HepG2 (cell line): ENCODE measurements around the gene COG1. TPM values are rescaled to one million over a fixed set of nuclear protein-coding genes. Genes with fewer than 3 reads are reported as not detected.

Source experiments
- JUNB ChIP-seq: sonication (generic); formaldehyde crosslinking; IDR thresholded peaks from 2 replicates; pipeline ENCODE4 v1.8.0; 2022; ENCODE audit warnings: missing genetic modification reagents, mild to moderate bottlenecking, borderline replicate concordance
- KDM2A ChIP-seq: sonication (generic); formaldehyde crosslinking; IDR thresholded peaks from 2 replicates; pipeline ENCODE4 v1.4.0; 2020; ENCODE audit warnings: low read depth, missing genetic modification reagents, borderline replicate concordance
- RAD51 ChIP-seq: fragments of 450-650 bp; IDR thresholded peaks from 2 replicates; pipeline ENCODE4 v1.6.1; 2016; ENCODE audit warnings: borderline replicate concordance
- RXRB ChIP-seq: IDR thresholded peaks from 2 replicates; pipeline ENCODE4 v1.6.1; 2016; ENCODE audit warnings: borderline replicate concordance, missing genetic modification reagents, missing compliant biosample characterization
- SRF ChIP-seq: IDR thresholded peaks from 2 replicates; pipeline ENCODE4 v1.6.1; 2011; ENCODE audit warnings: mild to moderate bottlenecking, low read depth, low read length, moderate library complexity
- TAF15 ChIP-seq: fragments of 200-400 bp; formaldehyde crosslinking; IDR thresholded peaks from one replicate; pipeline ENCODE4 v1.6.1; 2018; ENCODE audit warnings: mild to moderate bottlenecking, low read depth, low read length; ENCODE audit not compliant: poor library complexity, severe bottlenecking
- TEAD2 ChIP-seq: sonication (generic); formaldehyde crosslinking; IDR thresholded peaks from 2 replicates; pipeline ENCODE4 v1.9.0; 2021; ENCODE audit warnings: missing genetic modification reagents
- ZNF850 ChIP-seq: sonication (generic); formaldehyde crosslinking; conservative IDR thresholded peaks from 2 replicates; pipeline ENCODE4 v1.9.0; 2021; ENCODE audit warnings: mild to moderate bottlenecking, missing genetic modification reagents
- polyA plus RNA-seq, 8 experiments: library from polyadenylated mRNA; depleted of rRNA in 3 of 8; stranded (reverse) in 7 of 8; unstranded in 1 of 8; fragments of >200 nt; fragmentation: Illumina TruSeq in 4 of 8; extraction: Trizol in 4 of 8; gene quantifications; 2 replicates each; pipeline versions ENCODE4 v1.2.1 to v1.2.3, GENCODE V29; 2011 to 2016; ENCODE audit warnings: low read depth in 4 of 8, missing spikeins in 1 of 8, mixed read lengths in 1 of 8; ENCODE audit not compliant: insufficient read depth in 1 of 8
- total RNA-seq, 5 experiments: library from RNA; depleted of rRNA; stranded (reverse); fragments of >200 nt; fragmentation: Illumina TruSeq; extraction: Trizol; gene quantifications; 2 replicates each; pipeline ENCODE4 v1.2.3, GENCODE V29; 2016; ENCODE audit warnings: low read depth in 1 of 5
- TF ChIP-seq, protein P1 (sequence below): sonication (generic); formaldehyde crosslinking; IDR thresholded peaks from 2 replicates; pipeline ENCODE4 v1.8.0; 2022; ENCODE audit warnings: mild to moderate bottlenecking, missing genetic modification reagents; ENCODE audit not compliant: insufficient replicate concordance
- TF ChIP-seq, protein P2 (sequence below): sonication (generic); formaldehyde crosslinking; IDR thresholded peaks from 2 replicates; pipeline ENCODE4 v1.4.0; 2020; ENCODE audit warnings: missing genetic modification reagents
- TF ChIP-seq, protein P3 (sequence below): sonication (generic); formaldehyde crosslinking; IDR thresholded peaks from 2 replicates; pipeline ENCODE4 v1.4.0; 2020; ENCODE audit warnings: mild to moderate bottlenecking, low read depth, missing genetic modification reagents
- TF ChIP-seq, protein P4 (sequence below): sonication (generic); formaldehyde crosslinking; IDR thresholded peaks from 2 replicates; pipeline ENCODE4 v1.5.1; 2020; ENCODE audit warnings: mild to moderate bottlenecking, missing genetic modification reagents
- TF ChIP-seq, protein P5 (sequence below): IDR thresholded peaks from 2 replicates; pipeline ENCODE4 v1.4.0; 2020; ENCODE audit warnings: mild to moderate bottlenecking, missing genetic modification reagents
- TF ChIP-seq, protein P6 (sequence below): sonication (generic); formaldehyde crosslinking; IDR thresholded peaks from 2 replicates; pipeline ENCODE4 v1.4.0; 2020; ENCODE audit warnings: missing genetic modification reagents

COG1 gene
- total and polyA plus RNA-seq, 2 of the 13 experiments (the other 11 are each of a cell fraction or from before 2014, with no cell fraction given) = 36.6 to 39.7 TPM

DNA sequence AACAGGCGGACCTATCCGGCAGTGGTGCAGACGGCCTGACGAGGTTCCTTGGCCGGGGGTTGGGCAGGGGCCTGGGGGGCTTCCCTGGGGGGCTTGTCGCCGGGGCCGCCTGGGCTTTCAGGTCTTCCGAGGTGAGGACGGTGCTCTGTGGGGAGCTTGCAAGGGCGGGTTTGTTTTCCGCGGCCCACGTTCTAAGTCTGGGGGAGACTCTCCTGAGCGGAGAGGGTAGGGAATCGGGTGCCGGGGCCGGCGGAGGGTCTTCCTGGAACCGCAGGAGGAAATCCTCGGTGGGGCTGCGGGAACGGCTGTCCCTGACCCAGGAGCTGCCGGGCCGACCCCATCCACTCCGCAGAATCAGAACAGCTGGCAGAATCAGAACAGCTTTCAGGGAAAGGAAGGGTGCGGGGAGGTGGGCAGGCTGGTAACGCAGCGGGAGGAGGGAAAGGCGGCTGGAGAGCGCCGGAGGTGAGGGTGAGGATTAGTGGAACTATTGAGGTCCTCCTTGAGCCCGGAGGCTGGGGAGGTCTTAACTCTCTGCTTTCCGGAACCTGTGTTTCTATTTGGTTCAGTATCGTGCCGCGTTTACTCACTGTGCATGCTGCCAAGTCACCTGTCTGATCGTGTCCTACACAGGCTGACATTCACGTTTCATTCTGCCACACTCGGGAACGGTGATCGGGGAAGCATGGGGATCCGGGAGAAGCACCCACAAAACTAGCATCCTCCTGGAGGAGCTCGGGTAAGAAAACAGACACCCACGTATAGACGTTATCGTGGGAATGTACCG is 39.9 kb downstream of the COG1 start (continued):
- TF ChIP-seq, protein P1, sequence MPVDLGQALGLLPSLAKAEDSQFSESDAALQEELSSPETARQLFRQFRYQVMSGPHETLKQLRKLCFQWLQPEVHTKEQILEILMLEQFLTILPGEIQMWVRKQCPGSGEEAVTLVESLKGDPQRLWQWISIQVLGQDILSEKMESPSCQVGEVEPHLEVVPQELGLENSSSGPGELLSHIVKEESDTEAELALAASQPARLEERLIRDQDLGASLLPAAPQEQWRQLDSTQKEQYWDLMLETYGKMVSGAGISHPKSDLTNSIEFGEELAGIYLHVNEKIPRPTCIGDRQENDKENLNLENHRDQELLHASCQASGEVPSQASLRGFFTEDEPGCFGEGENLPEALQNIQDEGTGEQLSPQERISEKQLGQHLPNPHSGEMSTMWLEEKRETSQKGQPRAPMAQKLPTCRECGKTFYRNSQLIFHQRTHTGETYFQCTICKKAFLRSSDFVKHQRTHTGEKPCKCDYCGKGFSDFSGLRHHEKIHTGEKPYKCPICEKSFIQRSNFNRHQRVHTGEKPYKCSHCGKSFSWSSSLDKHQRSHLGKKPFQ (CRISPR knock-in tag) = no peak
- TF ChIP-seq KDM2A (CRISPR knock-in tag) (peak; percentile 69), RAD51 (no peak), SRF (no peak), RXRB (CRISPR knock-in tag) (no peak), JUNB (no peak), TEAD2 (CRISPR knock-in tag) (no peak), ZNF850 (CRISPR knock-in tag) (no peak), TAF15 (no peak)
- TF ChIP-seq, protein P2, sequence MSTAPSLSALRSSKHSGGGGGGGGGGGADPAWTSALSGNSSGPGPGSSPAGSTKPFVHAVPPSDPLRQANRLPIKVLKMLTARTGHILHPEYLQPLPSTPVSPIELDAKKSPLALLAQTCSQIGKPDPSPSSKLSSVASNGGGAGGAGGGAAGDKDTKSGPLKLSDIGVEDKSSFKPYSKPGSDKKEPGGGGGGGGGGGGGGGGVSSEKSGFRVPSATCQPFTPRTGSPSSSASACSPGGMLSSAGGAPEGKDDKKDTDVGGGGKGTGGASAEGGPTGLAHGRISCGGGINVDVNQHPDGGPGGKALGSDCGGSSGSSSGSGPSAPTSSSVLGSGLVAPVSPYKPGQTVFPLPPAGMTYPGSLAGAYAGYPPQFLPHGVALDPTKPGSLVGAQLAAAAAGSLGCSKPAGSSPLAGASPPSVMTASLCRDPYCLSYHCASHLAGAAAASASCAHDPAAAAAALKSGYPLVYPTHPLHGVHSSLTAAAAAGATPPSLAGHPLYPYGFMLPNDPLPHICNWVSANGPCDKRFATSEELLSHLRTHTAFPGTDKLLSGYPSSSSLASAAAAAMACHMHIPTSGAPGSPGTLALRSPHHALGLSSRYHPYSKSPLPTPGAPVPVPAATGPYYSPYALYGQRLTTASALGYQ = no peak
- TF ChIP-seq, protein P3, sequence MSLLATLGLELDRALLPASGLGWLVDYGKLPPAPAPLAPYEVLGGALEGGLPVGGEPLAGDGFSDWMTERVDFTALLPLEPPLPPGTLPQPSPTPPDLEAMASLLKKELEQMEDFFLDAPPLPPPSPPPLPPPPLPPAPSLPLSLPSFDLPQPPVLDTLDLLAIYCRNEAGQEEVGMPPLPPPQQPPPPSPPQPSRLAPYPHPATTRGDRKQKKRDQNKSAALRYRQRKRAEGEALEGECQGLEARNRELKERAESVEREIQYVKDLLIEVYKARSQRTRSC (CRISPR knock-in tag) = no peak
- TF ChIP-seq, protein P4, sequence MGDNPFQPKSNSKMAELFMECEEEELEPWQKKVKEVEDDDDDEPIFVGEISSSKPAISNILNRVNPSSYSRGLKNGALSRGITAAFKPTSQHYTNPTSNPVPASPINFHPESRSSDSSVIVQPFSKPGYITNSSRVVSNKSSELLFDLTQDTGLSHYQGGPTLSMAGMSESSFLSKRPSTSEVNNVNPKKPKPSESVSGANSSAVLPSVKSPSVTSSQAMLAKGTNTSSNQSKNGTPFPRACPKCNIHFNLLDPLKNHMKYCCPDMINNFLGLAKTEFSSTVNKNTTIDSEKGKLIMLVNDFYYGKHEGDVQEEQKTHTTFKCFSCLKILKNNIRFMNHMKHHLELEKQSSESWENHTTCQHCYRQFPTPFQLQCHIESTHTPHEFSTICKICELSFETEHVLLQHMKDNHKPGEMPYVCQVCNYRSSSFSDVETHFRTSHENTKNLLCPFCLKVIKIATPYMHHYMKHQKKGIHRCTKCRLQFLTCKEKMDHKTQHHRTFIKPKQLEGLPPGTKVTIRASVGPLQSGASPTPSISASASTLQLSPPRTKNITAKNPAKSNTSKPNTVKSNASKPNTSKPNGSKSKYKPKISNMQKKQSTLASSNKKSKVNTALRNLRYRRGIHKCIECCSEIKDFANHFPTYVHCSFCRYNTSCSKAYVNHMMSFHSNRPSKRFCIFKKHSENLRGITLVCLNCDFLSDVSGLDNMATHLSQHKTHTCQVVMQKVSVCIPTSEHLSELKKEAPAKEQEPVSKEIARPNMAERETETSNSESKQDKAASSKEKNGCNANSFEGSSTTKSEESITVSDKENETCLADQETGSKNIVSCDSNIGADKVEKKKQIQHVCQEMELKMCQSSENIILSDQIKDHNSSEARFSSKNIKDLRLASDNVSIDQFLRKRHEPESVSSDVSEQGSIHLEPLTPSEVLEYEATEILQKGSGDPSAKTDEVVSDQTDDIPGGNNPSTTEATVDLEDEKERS (CRISPR knock-in tag) = no peak; the same call in 1 of the 2 replicates
- TF ChIP-seq, protein P5, sequence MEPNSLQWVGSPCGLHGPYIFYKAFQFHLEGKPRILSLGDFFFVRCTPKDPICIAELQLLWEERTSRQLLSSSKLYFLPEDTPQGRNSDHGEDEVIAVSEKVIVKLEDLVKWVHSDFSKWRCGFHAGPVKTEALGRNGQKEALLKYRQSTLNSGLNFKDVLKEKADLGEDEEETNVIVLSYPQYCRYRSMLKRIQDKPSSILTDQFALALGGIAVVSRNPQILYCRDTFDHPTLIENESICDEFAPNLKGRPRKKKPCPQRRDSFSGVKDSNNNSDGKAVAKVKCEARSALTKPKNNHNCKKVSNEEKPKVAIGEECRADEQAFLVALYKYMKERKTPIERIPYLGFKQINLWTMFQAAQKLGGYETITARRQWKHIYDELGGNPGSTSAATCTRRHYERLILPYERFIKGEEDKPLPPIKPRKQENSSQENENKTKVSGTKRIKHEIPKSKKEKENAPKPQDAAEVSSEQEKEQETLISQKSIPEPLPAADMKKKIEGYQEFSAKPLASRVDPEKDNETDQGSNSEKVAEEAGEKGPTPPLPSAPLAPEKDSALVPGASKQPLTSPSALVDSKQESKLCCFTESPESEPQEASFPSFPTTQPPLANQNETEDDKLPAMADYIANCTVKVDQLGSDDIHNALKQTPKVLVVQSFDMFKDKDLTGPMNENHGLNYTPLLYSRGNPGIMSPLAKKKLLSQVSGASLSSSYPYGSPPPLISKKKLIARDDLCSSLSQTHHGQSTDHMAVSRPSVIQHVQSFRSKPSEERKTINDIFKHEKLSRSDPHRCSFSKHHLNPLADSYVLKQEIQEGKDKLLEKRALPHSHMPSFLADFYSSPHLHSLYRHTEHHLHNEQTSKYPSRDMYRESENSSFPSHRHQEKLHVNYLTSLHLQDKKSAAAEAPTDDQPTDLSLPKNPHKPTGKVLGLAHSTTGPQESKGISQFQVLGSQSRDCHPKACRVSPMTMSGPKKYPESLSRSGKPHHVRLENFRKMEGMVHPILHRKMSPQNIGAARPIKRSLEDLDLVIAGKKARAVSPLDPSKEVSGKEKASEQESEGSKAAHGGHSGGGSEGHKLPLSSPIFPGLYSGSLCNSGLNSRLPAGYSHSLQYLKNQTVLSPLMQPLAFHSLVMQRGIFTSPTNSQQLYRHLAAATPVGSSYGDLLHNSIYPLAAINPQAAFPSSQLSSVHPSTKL (CRISPR knock-in tag) = no peak; the same call in 1 of the 2 replicates
- TF ChIP-seq, protein P6, sequence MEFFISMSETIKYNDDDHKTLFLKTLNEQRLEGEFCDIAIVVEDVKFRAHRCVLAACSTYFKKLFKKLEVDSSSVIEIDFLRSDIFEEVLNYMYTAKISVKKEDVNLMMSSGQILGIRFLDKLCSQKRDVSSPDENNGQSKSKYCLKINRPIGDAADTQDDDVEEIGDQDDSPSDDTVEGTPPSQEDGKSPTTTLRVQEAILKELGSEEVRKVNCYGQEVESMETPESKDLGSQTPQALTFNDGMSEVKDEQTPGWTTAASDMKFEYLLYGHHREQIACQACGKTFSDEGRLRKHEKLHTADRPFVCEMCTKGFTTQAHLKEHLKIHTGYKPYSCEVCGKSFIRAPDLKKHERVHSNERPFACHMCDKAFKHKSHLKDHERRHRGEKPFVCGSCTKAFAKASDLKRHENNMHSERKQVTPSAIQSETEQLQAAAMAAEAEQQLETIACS = no peak
